Muscle of arm (tissue), 12 donors: Measurements from ENCODE around the gene ARPC4. TPM values are rescaled to one million over a fixed set of nuclear protein-coding genes. Genes with fewer than 3 reads are reported as not detected.
"Not testable (repeated sequence)": the region's sequence is repeated elsewhere in the genome, so short reads cannot be mapped to it uniquely, and the experiment has no call there.

Experiments
- DNase-seq: peaks from one replicate; pipeline ENCODE4 v3.0.0-alpha.2; 2013
- polyA plus RNA-seq, 12 donors: library from polyadenylated mRNA; unstranded; fragments of 120-200 nt; gene quantifications; one replicate each; pipeline ENCODE4 v1.2.1, GENCODE V29; 2013; ENCODE audit not compliant: insufficient read length in 12 of 12

The ARPC4 gene
- polyA plus RNA-seq, 12 donors = 64.5 to 2,172 (median 77.5) TPM

GRCh38 chr3:9815986-9816385 lies 23.1 kb downstream of the ARPC4 start:
- DNase-seq = no peak

GRCh38 chr3:9817436-9817835 lies 24.6 kb downstream of the ARPC4 start:
- DNase-seq = no peak

GRCh38 chr3:9818666-9819335 lies 25.9 kb downstream of the ARPC4 start:
- DNase-seq = no peak

- DNase-seq = no peak
Observed at GRCh38 chr3:9820543-9820942, 27.7 kb downstream of the ARPC4 start.

- no peak for DNase-seq
Observed at GRCh38 chr3:9820946-9821345, 28.1 kb downstream of the ARPC4 start.

GRCh38 chr3:9825451-9826040 lies 32.7 kb downstream of the ARPC4 start:
- no peak for DNase-seq

- DNase-seq = no peak
Observed at GRCh38 chr3:9826815-9827573, 34.1 kb downstream of the ARPC4 start.

- DNase-seq = no peak
Observed at GRCh38 chr3:9828801-9829755, 36.2 kb downstream of the ARPC4 start.

- DNase-seq = no peak
Observed at GRCh38 chr3:9831253-9831652, 38.4 kb downstream of the ARPC4 start.

GRCh38 chr3:9833078-9833477 lies 40.2 kb downstream of the ARPC4 start:
- no peak for DNase-seq

- DNase-seq = no peak
Observed at GRCh38 chr3:9834520-9835380, 41.9 kb downstream of the ARPC4 start.

- DNase-seq = no peak
Observed at GRCh38 chr3:9837701-9838582, 45.1 kb downstream of the ARPC4 start.

- DNase-seq = no peak
Observed at GRCh38 chr3:9838856-9839255, 46.0 kb downstream of the ARPC4 start.

- no peak for DNase-seq
Observed at GRCh38 chr3:9841015-9841414, 48.1 kb downstream of the ARPC4 start.

GRCh38 chr3:9843715-9844438 lies 51.0 kb downstream of the ARPC4 start, which contains the start of gene RPUSD3:
RPUSD3 (minus strand) TSS chr3:9844008; CDS start chr3:9843990, 18 bp downstream.
- peak; percentile 99 for DNase-seq

- no peak for DNase-seq
Observed at GRCh38 chr3:9846231-9846630, 53.3 kb downstream of the ARPC4 start.

GRCh38 chr3:9846931-9847488 lies 54.1 kb downstream of the ARPC4 start:
- DNase-seq = no peak

- not testable (repeated sequence) for DNase-seq
Observed at GRCh38 chr3:9847870-9848269, 55.0 kb downstream of the ARPC4 start.

- peak; percentile 17 for DNase-seq
Observed at GRCh38 chr3:9848860-9849259, 56.0 kb downstream of the ARPC4 start.
